HG02943 (cell line): ENCODE data around the gene PRKAR1B.

Experiments used
- ATAC-seq: cut with Tn5 transposase; IDR thresholded peaks from one replicate; pipeline ENCODE4 v1.9.1; 2021; ENCODE audit warnings: mild to moderate bottlenecking, low read depth, moderate library complexity; ENCODE audit not compliant: unreplicated experiment

Gene PRKAR1B

GRCh38 chr7:549891-550625, 177.0 kb downstream of the PRKAR1B start:
- no peak for ATAC-seq

- no peak for ATAC-seq
Observed at GRCh38 chr7:549066-549890, 177.8 kb downstream of the PRKAR1B start.

GRCh38 chr7:548401-548800, 178.7 kb downstream of the PRKAR1B start:
- no peak for ATAC-seq

- no peak for ATAC-seq
Observed at GRCh38 chr7:545470-545869, 181.6 kb downstream of the PRKAR1B start.

GRCh38 chr7:544338-545221, 182.5 kb downstream of the PRKAR1B start:
- ATAC-seq = no peak

- no peak for ATAC-seq
Observed at GRCh38 chr7:543501-544337, 183.4 kb downstream of the PRKAR1B start.

GRCh38 chr7:542713-543500, 184.2 kb downstream of the PRKAR1B start:
- ATAC-seq = no peak

GRCh38 chr7:542131-542712, 184.9 kb downstream of the PRKAR1B start:
- ATAC-seq = no peak

GRCh38 chr7:541661-542060, 185.4 kb downstream of the PRKAR1B start:
- no peak for ATAC-seq

- no peak for ATAC-seq
Observed at GRCh38 chr7:540997-541396, 186.1 kb downstream of the PRKAR1B start.

GRCh38 chr7:540579-540978, 186.5 kb downstream of the PRKAR1B start:
- ATAC-seq = no peak

- ATAC-seq = no peak
Observed at GRCh38 chr7:539731-540411, 187.2 kb downstream of the PRKAR1B start.

- ATAC-seq = no peak
Observed at GRCh38 chr7:538764-539685, 188.1 kb downstream of the PRKAR1B start.

GRCh38 chr7:537911-538634, 189.0 kb downstream of the PRKAR1B start:
- ATAC-seq = no peak

- ATAC-seq = no peak
Observed at GRCh38 chr7:536231-536630, 190.8 kb downstream of the PRKAR1B start.

- ATAC-seq = no peak
Observed at GRCh38 chr7:534959-535358, 192.1 kb downstream of the PRKAR1B start.

- no peak for ATAC-seq
Observed at GRCh38 chr7:534075-534474, 193.0 kb downstream of the PRKAR1B start.
